Fibroblast of skin of left quadriceps (primary cell): ENCODE data around the gene STK11.

Experiments used
- DNase-seq, 2 experiments: peaks; one replicate each; pipeline ENCODE4 v3.0.0-alpha.2; 2013; ENCODE audit warnings: low read depth in 2 of 2

STK11 gene

GRCh38 chr19:1226227-1226518 lies 20.6 kb downstream of the STK11 start:
- DNase-seq, result no peak

GRCh38 chr19:1226522-1227303 lies 21.1 kb downstream of the STK11 start:
- DNase-seq, result no peak

DNA sequence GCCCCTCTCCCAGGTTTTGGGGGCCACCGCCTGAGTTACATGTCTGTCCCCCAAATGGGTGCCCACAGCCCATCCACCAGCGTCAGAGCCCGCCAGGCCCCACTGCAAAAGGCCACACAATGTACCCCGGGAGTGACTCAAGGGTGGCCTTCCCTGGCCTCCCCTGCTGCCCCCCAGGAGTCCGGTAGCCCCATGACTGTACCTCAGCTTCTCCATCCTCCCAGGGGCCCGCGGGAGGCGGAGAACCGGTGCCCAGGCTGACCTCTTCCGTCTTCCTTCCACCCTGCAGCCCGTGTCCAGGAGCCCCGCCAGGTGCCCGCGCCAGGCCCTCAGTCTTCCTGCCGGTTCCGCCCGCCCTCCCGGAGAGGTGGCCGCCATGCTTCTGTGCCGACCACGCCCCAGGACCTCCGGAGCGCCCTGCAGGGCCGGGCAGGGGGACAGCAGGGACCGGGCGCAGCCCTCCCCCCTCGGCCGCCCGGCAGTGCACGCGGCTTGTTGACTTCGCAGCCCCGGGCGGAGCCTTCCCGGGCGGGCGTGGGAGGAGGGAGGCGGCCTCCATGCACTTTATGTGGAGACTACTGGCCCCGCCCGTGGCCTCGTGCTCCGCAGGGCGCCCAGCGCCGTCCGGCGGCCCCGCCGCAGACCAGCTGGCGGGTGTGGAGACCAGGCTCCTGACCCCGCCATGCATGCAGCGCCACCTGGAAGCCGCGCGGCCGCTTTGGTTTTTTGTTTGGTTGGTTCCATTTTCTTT lies 21.9 kb downstream of the STK11 start:
- no peak for DNase-seq

DNA sequence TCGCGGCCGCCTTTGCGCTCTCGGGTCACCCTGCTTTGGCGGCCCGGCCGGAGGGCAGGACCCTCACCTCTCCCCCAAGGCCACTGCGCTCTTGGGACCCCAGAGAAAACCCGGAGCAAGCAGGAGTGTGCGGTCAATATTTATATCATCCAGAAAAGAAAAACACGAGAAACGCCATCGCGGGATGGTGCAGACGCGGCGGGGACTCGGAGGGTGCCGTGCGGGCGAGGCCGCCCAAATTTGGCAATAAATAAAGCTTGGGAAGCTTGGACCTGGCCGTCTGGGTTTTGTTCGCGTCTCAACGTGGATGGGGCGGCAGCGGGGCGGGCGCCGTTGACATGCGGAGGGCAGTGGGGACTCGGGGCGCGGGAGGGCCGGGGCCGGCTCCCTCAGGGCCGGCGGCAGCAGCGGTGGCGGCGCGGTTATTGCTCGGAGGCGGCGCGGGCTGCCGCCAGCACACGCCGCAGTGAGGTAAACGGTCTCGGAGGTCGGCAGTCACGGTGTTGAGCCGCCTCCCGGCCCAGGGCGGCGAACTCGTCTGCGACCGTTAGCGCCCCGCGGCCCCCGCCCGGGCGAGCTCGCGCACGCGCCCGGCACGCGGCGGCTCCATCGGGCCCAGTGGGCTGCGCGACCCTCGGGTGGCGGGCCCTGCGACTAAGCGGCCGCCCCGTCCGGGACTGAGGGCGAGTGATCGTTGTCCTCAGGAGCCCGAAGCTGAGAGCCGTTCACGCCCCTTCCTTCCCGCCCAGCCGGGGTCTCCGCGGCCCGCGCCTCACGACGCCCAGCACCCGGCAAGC lies 22.8 kb downstream of the STK11 start:
- DNase-seq, result no peak

DNA sequence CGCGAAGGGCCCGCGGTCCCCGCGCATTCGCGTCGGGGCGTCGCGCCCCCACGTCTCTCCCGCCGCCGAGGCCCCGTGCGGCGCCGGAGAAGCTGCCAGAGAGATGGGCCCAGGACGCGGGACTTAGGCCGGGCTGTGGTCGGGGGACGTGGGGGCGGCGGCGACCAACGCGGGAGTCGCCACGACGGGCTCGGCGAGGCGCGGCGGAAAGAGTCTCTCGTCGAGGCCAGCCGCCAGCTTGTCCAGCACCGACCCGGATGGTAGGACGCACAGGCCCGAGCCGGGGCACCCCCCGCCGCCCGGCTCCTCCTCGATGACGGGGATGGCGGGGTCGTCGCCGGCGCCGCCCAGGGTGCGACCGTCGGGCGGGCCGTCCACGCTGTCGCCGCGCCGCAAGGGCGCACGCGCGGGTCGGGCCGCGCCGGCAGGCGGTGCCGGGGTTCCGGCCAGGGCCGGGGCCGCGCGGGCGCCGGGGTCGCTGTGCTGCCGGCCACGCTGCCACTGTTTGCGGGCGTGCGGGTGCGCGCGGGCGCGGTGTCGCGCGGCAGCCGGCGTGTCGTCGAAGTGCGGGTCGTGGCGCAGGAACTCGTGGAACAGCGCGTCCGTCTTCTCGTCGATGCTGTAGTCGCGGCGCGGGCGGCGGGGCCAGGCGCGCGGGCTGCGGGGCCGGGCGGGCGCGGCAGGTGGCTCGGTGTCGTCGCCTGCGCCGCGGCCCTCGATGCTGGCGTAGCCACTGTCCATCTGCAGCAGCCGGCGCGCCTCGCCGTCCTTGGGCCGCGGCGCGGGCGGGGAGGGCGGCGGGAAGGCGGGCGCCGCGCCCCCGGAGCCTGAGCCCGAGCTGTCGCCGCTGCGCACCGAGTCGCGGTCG lies 23.7 kb downstream of the STK11 start:
- DNase-seq, result no peak

DNA sequence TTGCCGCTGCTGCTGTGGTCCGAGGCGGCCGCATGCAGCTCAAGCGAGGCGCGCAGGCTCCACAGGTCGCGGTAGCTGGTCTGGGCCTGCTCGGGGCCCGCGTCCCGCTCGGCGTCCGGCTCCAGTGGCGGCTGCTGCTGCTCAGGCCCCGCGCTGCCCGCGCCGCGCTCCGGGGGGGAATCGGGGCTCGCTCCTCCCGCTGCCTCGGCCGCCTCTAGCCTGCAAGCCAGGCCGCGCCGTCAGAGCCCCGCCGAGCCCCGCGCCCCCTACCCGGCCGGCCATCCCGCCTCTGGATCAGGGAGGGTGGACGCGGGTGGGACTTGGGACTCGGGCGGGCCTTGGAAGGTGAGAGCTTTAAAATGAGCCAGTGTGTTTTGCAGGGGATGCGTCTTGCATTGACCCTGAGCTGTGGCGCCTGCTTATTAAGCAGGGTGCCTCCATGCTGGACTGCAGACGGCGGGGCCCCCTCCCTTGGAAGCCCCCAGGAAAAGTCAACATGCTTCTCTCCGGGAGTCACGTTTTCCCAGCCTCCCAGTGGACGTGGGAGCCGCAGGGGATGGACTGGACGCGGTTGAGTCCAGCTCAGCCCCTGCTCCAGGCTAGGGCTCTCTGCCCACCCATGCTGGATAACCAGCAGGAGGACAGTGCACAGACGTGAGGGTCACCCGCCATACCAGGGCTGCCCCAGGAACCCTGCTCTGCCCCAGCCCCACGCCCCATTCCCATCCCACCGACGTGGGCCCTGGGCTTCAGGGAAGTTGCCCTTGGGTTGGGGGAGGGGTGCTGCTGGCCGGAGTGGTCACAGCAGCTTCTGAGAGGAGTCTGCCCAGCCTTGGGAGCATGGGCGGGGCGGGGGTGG lies 24.6 kb downstream of the STK11 start:
- no peak for DNase-seq

GRCh38 chr19:1230783-1231489 lies 25.4 kb downstream of the STK11 start:
- no peak for DNase-seq

GRCh38 chr19:1231729-1232637 lies 26.4 kb downstream of the STK11 start:
- no peak for DNase-seq

DNA sequence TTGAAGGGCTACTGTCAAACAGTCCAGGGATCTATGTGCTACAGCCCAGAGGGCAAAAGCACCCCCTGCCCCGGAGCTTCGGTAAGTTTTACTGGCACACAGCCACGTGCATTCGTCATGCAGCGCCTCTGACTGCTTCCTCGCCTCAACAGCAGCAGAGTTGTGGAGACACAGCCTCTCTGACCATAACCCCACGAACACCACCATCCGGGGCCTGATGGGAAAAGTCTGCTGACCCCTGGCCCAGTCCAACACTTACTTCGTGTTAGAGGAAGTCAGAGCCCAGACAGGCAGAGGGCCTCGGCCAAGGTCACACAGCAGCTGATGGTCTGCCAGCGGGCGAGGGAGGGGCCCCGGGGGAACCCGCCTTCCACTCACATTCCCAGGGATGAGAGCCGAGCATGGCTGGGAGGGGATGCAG lies 27.1 kb downstream of the STK11 start:
- no peak for DNase-seq

DNA sequence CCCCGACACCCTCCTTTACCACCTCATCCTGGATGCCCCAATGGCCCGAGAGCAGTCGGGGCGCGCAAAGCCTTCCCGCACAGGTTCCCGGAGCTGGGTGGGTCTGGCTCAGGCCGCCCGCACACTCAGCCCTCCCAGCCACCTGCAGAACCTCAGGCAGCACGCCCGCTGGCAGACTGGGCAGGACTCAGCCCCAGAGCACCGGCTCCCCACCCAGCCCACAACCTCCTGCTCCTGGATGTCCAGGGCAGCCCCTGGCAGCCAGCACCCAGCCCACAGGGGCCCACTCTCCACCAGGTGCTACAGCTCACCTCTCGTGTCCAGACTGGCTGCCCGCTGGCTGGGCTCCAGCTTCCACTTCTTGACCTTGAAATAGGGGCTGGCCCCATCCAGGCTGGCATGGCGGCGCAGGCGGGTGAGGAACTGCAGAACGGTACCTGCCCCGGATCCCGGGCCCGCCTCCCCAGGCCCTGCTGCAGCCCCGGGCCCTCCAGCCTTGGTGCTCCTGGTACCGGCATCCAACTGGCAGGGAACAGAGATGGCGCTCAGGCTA lies 27.6 kb downstream of the STK11 start:
- no peak for DNase-seq

GRCh38 chr19:1234051-1234954 lies 28.7 kb downstream of the STK11 start:
- DNase-seq, result no peak

DNA sequence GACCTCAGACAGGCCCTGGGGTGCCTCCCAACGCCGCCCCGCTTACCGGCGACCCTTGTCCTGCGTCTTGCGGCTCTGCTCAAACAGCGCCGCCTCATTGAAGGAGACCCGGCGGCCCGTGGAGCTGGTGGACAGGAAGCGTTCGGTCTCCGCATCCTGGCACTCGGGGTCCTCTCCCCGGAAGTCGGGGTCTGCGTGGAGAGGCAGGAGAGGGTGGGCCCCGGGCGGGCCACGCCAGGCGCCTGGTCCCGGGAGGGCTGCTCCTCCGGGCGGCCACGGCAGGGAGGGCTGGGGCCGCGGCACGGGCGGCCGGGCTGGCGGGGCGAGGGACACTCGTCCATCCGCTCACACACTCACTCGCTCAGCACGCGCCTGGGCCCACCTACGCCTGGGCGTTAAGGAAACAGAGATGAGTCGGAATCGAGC lies 29.4 kb downstream of the STK11 start:
- no peak for DNase-seq

- DNase-seq, result no peak
Measured at GRCh38 chr19:1235625-1236538, 30.3 kb downstream of the STK11 start.

GRCh38 chr19:1236576-1236975 lies 31.0 kb downstream of the STK11 start:
- no peak for DNase-seq

DNA sequence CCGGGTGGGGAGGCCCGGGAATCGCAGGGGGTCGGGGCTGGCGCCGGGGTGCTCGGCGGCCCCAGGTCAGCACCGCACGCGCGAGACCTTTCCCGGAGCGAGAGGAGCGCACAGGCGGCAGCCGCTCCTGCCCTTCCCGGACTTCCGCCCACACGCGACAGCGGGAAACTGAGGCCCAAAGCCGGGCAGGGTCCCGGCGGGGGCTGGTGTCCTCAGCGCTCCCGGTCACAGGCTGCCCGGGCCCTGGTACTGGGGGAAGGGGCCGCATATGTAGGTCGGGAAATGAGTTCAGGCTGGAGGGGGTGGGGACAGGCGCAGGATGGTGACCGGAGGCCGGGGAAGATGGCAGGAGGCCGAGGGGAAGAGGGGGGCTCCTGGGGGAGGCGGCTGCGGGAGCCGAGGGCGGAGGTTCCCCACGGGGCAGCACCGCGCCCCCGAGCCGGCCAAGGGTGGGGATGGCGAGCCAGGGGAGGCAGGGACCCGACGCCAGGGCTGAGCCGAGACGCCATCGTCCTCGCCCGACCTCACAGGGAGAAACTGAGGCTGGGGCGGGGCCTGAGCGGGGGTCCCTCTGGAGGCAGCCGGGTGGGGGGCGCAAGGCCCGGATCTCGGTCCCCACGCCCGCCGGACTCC lies 31.6 kb downstream of the STK11 start:
- no peak for DNase-seq

DNA sequence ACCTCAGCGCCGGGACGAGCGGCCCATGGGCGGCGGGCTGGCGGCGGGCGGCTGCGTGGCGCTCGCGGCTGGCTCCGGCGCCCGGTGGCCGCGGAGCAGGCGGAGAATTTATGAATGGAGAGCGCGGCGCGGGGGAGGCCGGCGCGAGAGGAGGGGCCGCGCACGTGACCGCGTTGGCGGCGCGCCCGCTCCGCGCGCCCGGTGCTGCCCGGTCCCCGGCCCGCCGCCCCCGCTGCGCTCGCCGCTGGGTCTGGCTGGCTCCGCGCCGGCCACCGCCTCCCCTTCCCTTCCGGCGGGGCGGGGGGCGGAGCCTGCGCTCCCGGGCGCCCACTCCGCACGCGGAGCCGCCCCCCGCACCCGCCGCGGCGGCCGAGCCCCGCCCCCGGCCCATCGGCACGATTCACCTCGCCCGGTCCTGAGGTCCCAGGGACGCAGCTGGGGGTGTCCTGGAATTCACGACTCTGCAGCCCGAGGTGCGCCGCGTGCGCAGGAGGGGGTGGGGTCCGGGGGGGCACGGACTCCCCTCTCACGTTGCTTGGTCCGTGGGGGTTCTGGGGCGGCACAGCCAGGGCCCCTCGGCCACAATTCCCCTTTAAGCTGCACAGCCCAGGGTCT lies 32.3 kb downstream of the STK11 start, which contains the start of gene CBARP:
Gene CBARP (minus strand): TSS at position 252 of the 615 bp plus-strand sequence. CDS start 1,905 bp downstream, outside the sequence.
- DNase-seq, result no peak
